ENCODE data around the gene BCAS2.

BCAS2 gene

GRCh38 chr1:114522264-114522575 is 59.2 kb downstream of the BCAS2 start:
- H3K4me1 ChIP-seq (ENCODE audit: control insufficient read depth in 1 of 2, insufficient read depth in 1 of 2, low read depth in 1 of 2, low read length in 1 of 2): no peaks in the 10 kb centered on the region
- H3K27ac ChIP-seq: no peak overlapping the region
- H3K4me3 ChIP-seq (ENCODE audit: low read depth in 1 of 2, low read length in 1 of 2): no peak overlapping the region
- no peaks in the 10 kb centered on the region for H3K36me3 ChIP-seq
- no peak for TF ChIP-seq CTCF (IDR thresholded peaks at IDR 0.05)
- H3K27me3 ChIP-seq: no peaks in the 10 kb centered on the region
- no peaks in the 10 kb centered on the region for H3K9me3 ChIP-seq

- Histone ChIP-seq H3K4me3 (ENCODE audit: low read depth in 1 of 2, low read length in 1 of 2) (no peak overlapping the region), H3K4me1 (ENCODE audit: control insufficient read depth in 1 of 2, insufficient read depth in 1 of 2, low read depth in 1 of 2, low read length in 1 of 2) (no peaks in the 10 kb centered on the region), H3K27me3 (no peaks in the 10 kb centered on the region), H3K9me3 (no peaks in the 10 kb centered on the region), H3K36me3 (no peaks in the 10 kb centered on the region), H3K27ac (no peak overlapping the region)
- no peak for TF ChIP-seq CTCF (IDR thresholded peaks at IDR 0.05)
These were observed 59.8 kb downstream of the BCAS2 start for GRCh38 chr1:114521396-114522263.

Measured in neutrophil (primary cell).